Renal pelvis (tissue), 12 donors: ENCODE results near the gene FKBP14. TPM values are rescaled to one million over a fixed set of nuclear protein-coding genes. Genes with fewer than 3 reads are reported as not detected.
"Not testable (repeated sequence)": the region's sequence is repeated elsewhere in the genome, so short reads cannot be mapped to it uniquely, and the experiment has no call there.

ENCODE experiments used
- DNase-seq: peaks from one replicate; pipeline ENCODE4 v3.0.0-alpha.2; 2013
- long read RNA-seq, 16 experiments: transcript quantifications; one replicate each; lab custom pipeline, GENCODE V29; 2026
- polyA plus RNA-seq, 3 donors: library from polyadenylated mRNA; unstranded; fragments of 120-200 nt; gene quantifications; one replicate each; pipeline ENCODE4 v1.2.1, GENCODE V29; 2013; ENCODE audit not compliant: insufficient read length in 3 of 3

The FKBP14 gene, protein sequence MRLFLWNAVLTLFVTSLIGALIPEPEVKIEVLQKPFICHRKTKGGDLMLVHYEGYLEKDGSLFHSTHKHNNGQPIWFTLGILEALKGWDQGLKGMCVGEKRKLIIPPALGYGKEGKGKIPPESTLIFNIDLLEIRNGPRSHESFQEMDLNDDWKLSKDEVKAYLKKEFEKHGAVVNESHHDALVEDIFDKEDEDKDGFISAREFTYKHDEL
- polyA plus RNA-seq, result 10 to 100 TPM; 14.4 to 18.4 (median 15.4) TPM
- long read RNA-seq, donor 1, full-length matches to known transcripts, result 9 of 9 reads
- long read RNA-seq, donor 1, partial matches to known transcripts, result 0 of 9 reads
- long read RNA-seq, donor 1, other reads (novel, unspliced or antisense), result 0 of 9 reads
- long read RNA-seq, donor 2, full-length matches to known transcripts, result 3 of 3 reads
- long read RNA-seq, donor 2, partial matches to known transcripts, result 0 of 3 reads
- long read RNA-seq, donor 2, other reads (novel, unspliced or antisense), result 0 of 3 reads
- long read RNA-seq, donor 3, full-length matches to known transcripts, result 2 of 2 reads
- long read RNA-seq, donor 3, partial matches to known transcripts, result 0 of 2 reads
- long read RNA-seq, donor 3, other reads (novel, unspliced or antisense), result 0 of 2 reads
- long read RNA-seq, donor 4, full-length matches to known transcripts, result 4 of 4 reads
- long read RNA-seq, donor 4, partial matches to known transcripts, result 0 of 4 reads
- long read RNA-seq, donor 4, other reads (novel, unspliced or antisense), result 0 of 4 reads
- long read RNA-seq, donor 5, full-length matches to known transcripts, result 1 of 1 reads
- long read RNA-seq, donor 5, partial matches to known transcripts, result 0 of 1 reads
- long read RNA-seq, donor 5, other reads (novel, unspliced or antisense), result 0 of 1 reads
- long read RNA-seq, donor 6, full-length matches to known transcripts, result 6 of 6 reads
- long read RNA-seq, donor 6, partial matches to known transcripts, result 0 of 6 reads
- long read RNA-seq, donor 6, other reads (novel, unspliced or antisense), result 0 of 6 reads
- long read RNA-seq, donor 7, full-length matches to known transcripts, result 3 of 3 reads
- long read RNA-seq, donor 7, partial matches to known transcripts, result 0 of 3 reads
- long read RNA-seq, donor 7, other reads (novel, unspliced or antisense), result 0 of 3 reads
- long read RNA-seq, donor 8, full-length matches to known transcripts, result 12 of 12 reads
- long read RNA-seq, donor 8, partial matches to known transcripts, result 0 of 12 reads
- long read RNA-seq, donor 8, other reads (novel, unspliced or antisense), result 0 of 12 reads
- long read RNA-seq, donor 9, full-length matches to known transcripts, result 3 of 3 reads
- long read RNA-seq, donor 9, partial matches to known transcripts, result 0 of 3 reads
- long read RNA-seq, donor 9, other reads (novel, unspliced or antisense), result 0 of 3 reads
- long read RNA-seq, donor 10, full-length matches to known transcripts, result 1 of 1 reads
- long read RNA-seq, donor 10, partial matches to known transcripts, result 0 of 1 reads
- long read RNA-seq, donor 10, other reads (novel, unspliced or antisense), result 0 of 1 reads
- long read RNA-seq, donor 11, full-length matches to known transcripts, result 3 of 3 reads
- long read RNA-seq, donor 11, partial matches to known transcripts, result 0 of 3 reads
- long read RNA-seq, donor 11, other reads (novel, unspliced or antisense), result 0 of 3 reads
- long read RNA-seq, donor 12, full-length matches to known transcripts, result 1 of 1 reads
- long read RNA-seq, donor 12, partial matches to known transcripts, result 0 of 1 reads
- long read RNA-seq, donor 12, other reads (novel, unspliced or antisense), result 0 of 1 reads
- long read RNA-seq, donor 13, partial matches to known transcripts, result 0 of 2 reads
- long read RNA-seq, donor 13, other reads (novel, unspliced or antisense), result 0 of 2 reads
- long read RNA-seq, donor 14, full-length matches to known transcripts, result 11 of 11 reads
- long read RNA-seq, donor 14, partial matches to known transcripts, result 0 of 11 reads
- long read RNA-seq, donor 14, other reads (novel, unspliced or antisense), result 0 of 11 reads
- long read RNA-seq, donor 15, full-length matches to known transcripts, result 2 of 2 reads
- long read RNA-seq, donor 15, partial matches to known transcripts, result 0 of 2 reads
- long read RNA-seq, donor 15, other reads (novel, unspliced or antisense), result 0 of 2 reads
- long read RNA-seq, donor 16, full-length matches to known transcripts, result 7 of 7 reads
- long read RNA-seq, donor 16, partial matches to known transcripts, result 0 of 7 reads
- long read RNA-seq, donor 16, other reads (novel, unspliced or antisense), result 0 of 7 reads

DNA sequence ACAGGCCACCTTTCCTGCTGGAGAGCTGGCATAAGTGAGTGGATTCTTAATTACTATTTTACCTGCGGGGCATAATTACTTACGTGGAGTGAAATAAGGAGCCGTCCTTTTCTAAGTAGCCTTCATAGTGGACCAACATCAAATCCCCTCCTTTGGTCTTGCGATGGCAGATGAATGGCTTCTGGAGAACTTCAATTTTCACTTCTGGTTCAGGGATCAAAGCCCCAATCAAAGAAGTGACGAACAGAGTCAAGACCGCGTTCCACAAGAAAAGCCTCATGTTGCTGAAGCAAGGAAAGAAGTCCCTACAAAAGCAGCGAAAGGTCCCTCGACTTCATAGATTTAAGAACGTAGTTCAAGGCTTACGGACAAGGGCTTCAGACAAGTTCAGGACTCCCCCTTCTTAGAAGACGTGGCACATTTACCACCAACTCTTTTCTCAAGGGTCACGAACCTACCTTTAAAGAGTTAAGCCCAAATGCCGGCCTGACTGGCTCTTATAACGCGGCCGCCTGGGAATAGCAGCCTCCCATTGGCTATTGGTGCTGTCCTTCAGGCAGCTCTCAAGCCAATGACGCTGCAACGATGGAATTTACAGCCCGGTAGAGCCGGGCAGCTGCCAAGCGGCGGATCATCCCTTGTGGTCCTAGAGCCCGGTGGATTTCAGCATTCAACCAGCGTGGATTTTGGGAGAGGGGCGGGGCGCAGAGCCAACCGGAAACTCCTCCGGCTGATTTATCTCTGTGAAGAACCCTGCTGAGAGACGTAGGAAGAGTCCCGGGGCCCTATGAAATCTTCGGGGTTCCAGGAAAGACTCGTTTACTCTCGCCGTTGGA is at the start of gene FKBP14:
Gene FKBP14 (minus strand): TSS at position 474 of the 836 bp plus-strand sequence. CDS start 194 bp downstream, at position 280.
- peak; percentile 99 for DNase-seq

DNA sequence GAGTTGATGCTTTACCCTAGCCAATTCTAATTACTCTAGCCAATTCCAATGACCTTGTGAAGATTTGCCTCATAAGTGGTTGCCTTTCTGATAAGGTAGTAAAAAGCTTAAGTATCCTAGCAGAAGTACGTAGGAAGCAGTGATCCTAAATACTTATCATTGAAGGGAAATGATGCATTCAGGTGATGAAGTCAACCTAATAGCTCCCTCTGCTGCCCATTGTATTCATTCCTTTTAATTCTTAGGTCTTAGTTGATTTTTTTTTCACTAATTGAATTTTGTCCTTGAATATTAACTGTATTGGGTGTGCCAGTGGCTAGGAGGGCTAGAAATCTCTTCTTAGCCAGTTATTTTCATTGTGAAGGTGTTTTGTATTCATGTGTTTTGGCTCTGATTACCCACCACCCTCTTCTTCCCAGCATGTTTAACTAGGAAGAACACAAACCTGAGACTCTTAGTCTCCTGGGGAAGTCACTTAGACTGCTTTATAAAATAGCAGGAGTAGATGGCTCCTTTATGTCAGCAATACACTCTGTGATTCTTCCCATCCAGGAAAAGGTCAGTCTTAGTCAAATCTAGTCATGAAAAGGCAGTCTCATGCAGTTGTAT is 48.0 kb upstream of the FKBP14 start:
- peak; percentile 27 for DNase-seq

DNA sequence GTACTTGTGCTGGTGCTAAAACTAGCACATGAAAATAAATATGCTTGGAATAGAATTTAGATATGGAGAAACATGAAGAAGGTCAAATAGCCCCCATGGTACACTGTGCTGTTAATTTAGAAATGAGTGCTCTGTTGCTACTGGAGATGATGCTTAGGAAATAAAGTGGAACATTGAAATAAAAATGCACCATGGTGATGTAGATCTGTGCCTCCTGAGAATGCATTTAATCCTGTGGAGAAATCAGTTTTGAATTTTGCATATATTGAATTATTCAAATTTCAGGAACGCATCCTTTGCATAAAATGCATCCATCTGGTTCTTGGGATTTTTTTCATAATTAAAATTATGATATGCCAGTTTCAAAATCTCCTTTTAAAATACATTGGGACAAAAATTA is 46.2 kb upstream of the FKBP14 start:
- no peak for DNase-seq

DNA sequence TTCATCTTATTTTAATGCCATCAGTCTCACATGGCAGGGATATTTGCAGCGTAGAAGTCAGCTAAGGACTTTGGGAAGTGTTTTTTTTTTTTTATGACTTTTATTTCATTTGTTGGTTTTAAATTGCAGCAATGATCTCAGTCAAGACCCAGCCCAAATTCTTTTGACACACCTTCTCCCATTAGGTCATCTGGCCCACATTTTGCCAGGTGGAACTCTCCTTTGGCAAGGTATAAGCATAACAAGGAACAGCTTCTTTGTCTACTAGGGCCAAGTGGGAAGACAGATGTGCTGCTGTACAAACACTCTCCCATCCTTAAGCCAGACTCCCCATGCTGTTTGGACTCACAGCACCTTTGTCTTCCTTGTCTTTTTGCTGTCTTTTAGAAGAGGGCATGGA is 43.5 kb upstream of the FKBP14 start:
- no peak for DNase-seq

DNA sequence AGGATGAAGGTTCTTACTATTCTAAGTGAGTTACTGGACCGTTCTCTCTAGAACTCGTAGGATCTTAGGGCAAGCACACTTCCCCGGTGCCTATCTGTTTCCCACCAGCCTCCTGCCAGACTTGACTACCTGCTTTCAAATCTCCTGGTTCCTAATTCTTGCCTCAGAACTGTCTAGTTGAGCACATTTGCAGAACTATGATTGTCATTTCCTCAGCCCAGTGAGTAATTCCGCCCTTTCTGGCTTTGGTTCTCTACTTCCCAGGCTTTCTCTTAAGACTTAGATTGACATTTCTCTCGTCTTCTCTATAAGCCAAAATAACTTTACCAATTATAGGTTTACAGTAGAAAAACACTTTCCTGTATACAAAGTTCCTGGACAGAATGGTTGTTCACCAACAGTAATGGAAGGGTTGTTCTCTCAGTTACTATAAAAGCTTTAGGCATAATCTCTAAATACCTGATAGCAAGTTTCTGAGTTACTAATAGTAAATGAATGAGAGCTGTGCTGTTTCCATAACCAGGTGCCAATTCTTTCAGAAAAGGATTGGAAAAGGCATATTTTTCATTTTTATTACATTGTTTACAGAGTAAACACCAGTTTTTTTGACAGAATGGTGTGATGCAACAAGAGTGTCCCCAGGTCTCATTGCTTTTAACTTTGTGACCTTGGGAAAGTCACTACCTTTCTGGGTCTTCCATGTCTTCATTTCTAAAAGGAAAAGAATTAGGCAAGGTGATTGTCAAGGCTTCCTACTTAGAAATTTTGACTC is 42.8 kb upstream of the FKBP14 start:
- DNase-seq, result no peak

DNA sequence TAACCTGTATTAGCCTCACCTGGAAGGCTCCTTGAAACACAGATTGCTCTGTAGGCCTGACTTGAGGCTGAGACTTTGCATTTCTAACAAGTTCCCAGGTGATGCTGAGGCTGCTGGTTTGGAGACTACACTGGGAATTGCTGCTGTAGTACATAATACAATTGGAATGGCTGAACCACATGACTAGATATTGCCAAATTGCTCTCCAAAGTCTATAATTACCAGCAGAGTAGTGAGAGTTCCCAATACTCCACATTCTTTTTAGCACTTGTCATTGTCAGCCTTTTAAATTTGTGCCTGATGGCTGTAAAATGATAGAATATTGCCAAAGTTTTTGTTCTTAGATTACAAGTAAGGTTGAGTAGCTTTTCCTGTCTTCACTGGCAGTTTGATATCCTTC is 41.6 kb upstream of the FKBP14 start:
- DNase-seq, result no peak

DNA sequence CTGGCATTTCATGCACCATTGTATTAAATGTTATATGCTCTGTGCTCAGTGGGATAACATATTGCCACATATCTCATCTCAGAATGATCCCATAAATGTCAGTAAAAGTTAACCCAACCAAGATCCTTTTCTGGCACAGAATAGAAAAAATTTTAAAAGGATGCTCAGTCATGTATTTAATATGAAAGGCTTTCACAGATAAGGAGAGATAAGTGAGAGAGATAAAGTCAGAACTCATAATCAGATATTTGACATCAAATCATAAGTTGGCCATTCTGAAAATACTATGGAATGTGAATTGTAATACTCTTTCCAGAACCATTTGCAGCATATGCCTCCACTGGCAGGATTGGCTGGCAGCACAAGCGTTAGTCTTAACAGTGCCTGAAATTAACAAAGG is 40.2 kb upstream of the FKBP14 start:
- DNase-seq, result no peak

DNA sequence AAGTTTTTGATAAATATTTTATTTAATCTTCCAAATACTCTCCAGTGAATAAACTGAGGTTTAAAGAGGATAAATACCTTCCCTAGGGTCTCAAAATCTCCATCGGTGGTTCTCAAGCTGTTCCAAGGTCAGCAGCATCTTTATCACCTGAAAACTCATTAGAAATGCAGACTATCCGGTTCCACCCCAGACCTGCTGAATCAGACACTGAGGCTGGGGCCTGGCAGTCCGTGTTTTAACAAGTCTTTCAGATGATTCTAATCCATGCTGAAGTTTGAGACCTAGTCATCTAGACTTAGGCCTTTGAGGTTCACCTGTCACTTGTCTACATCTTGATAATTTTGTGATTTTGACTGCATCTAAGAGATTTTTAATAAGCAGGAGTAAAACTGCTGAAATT is 39.2 kb upstream of the FKBP14 start:
- no peak for DNase-seq

DNA sequence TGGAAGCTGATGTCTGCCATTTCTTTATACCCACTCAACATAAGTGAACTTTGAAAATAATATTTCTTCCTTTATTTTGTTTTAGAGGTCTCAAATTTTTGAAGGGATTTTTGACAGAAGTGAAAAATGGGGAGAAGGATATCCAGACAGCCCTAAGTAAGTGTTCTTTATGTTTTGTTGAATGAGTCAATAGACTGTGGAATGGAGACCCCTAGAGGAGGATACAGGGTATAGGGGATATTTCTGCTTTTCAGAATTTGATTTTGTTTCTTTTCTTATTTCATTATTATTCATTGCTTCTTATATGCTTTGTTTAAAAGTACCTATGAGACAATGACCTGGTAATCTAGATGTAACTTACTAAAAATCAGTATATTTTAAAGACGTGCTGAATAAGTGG is 36.1 kb upstream of the FKBP14 start:
- peak; percentile 28 for DNase-seq

DNA sequence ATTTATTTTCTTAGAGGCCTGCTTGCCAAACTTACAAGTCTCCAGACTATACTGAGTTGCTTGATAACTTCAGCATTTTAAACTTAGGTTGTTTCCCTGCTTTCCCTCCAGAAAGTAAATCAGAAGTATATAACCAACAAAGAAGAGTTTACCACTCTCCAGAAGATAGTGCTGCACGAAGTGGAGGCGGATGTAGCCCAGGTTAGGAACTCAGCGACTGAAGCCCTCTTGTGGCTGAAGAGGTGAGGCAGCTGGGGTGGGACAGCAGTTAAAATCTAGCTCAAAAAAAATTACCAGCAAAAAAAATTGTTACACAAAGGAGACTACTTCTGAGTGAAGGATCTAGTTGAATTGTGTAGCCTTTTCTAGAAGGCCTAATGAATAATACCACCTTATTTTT is 35.3 kb upstream of the FKBP14 start:
- DNase-seq, result not testable (repeated sequence)

DNA sequence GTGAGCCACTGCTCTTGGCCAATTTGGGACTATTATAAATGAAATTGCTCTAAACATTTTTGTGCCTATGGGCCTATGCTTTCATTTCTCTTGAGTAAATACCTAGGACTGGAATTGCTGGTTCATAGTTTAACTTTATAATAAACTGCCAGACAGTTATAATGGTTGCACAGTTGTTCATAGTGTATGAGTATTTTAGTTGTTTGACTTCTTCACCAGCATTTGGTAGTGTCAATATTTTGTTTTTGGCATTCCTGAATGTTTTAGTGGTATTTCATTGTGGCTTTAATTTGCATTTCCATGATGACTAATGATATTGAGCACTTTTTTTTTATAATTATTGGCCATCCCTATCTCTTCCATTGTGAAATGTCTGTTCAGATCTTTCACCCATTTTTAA is 31.2 kb upstream of the FKBP14 start:
- DNase-seq, result no peak

DNA sequence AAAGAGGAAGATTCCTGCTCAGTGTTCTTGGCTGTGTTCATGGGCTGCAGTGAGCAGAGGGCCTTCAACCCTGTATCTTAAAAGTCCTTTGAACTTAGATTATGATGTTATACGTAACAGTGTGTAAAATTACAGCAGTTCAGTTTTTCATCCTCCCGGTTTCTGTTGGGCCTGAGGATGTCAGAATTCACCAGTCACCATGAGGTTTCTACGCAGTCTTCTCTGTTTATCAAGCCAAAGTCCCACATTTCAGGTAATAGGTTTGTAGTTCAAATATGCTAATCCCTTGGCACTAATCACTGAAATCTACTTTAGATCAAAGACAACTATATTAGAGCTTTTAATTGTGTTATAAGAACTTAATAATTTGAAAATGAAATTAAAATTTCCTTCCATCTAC is 26.6 kb upstream of the FKBP14 start:
- DNase-seq, result no peak

DNA sequence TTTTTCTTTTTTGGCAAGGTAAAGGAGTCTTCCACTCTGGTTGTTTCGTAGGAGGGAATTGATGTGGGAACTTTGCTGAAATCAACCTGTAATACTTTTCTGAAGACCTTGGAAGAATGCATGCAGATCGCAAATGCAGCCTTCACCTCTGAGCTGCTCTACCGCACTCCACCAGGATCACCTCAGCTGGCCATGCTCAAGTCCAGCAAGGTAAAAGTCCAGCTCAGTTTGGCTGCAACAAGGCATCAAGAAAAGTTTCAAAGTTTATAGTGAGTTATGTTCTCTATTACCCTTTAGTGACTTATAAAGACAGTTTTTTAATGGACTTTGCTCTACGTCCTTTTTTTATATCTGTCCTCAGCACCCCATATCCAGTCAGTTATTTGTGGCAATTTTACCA is 22.7 kb upstream of the FKBP14 start:
- DNase-seq, result no peak

DNA sequence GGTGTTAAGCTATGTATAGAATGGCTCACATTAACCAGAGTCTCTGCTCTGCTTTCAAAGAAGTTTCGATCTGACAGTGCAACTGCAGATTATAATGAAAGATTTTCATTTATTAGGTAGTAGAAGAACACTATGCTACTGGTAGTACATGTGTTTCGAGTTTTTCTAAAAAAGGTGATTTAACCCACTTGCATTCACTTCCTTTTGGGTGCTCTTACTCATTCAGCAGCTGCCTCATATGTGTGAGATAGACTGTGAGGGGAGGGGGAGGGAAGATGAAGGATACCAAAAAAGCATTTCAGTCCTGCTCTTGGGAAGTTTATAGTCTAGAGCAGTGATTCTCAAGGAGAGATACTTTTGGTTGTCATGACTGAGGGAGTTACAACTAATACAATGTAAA is 22.1 kb upstream of the FKBP14 start:
- DNase-seq, result no peak

DNA sequence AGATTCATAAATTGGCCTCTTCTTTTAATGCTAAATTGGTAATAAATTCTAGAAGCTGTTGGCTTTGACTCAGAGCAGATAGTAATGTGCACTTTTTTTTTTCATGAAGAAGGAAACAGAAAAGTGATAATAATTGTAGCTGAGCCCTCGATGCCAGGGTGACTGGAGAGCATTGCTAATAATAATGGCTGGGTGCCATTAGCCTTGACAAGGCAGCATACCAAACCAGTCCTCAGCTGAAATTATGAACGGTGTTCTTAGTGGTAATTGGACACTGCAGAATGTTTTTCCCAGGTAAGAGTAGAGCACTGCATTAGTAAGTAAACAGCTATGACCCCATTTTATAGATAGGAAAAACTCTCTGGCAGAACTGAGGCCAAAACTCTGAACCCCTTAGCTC is 20.6 kb upstream of the FKBP14 start:
- DNase-seq, result no peak

DNA sequence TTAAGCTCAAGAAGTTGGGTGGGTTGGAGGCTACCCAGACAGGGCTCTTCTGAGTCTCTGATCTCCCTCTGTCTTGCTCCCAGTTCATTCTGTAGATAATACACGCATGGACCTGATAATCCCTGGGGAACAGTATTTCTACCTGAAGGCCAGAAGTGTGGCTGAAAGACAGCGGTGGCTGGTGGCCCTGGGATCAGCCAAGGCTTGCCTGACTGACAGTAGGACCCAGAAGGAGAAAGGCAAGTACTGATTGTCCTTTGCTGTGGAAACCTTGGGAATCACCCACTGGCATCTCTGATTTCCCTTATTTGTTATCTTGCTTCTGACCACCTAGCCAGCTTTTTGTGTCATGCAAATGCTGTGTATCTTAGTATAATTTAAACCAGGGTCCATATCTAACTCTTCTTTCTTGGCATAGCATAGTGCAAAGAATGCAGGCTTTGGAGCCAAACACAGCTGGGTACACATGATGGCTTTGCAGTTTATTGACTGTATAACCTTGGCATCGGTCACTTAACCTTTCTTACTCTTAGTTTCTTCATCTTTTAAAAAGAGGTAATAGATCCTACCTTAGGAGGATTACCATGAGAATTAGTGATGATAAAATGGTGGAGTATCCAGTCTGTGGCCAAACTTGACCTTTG is 19.7 kb upstream of the FKBP14 start:
- no peak for DNase-seq
